ENCODE measurements around the gene LTO1.

Gene LTO1

GRCh38 chr11:69642549-69642912, 32.6 kb downstream of the LTO1 start:
- Histone ChIP-seq H3K9ac (ENCODE audit: low read length in 5 of 5) (peak overlapping the region in 4 of 5 donors; percentile 61 to 81 (median 72)), H3K27ac (ENCODE audit: low read depth, low read length) (peak overlapping the region; percentile 54), H3K36me3 (ENCODE audit: control insufficient read depth in 5 of 5, insufficient read depth in 5 of 5, low read length in 5 of 5) (peaks cover 0 to 34% (median 12%) of the 10 kb centered on the region in 5 donors), H3K4me3 (ENCODE audit: low read depth in 1 of 5, low read length in 5 of 5) (peak overlapping the region in 4 of 5 donors; percentile 76 to 93 (median 90)), H3K4me1 (ENCODE audit: control insufficient read depth in 5 of 5, insufficient read depth in 5 of 5, low read length in 5 of 5) (peaks cover 2 to 76% (median 67%) of the 10 kb centered on the region in 5 donors), H3K9me3 (ENCODE audit: control insufficient read depth in 5 of 5, low read length in 5 of 5) (no peaks in the 10 kb centered on the region), H3K27me3 (ENCODE audit: control insufficient read depth in 5 of 5, insufficient read depth in 4 of 5, low read length in 5 of 5) (peaks cover 0 to 12% (median 0%) of the 10 kb centered on the region in 5 donors)

DNA sequence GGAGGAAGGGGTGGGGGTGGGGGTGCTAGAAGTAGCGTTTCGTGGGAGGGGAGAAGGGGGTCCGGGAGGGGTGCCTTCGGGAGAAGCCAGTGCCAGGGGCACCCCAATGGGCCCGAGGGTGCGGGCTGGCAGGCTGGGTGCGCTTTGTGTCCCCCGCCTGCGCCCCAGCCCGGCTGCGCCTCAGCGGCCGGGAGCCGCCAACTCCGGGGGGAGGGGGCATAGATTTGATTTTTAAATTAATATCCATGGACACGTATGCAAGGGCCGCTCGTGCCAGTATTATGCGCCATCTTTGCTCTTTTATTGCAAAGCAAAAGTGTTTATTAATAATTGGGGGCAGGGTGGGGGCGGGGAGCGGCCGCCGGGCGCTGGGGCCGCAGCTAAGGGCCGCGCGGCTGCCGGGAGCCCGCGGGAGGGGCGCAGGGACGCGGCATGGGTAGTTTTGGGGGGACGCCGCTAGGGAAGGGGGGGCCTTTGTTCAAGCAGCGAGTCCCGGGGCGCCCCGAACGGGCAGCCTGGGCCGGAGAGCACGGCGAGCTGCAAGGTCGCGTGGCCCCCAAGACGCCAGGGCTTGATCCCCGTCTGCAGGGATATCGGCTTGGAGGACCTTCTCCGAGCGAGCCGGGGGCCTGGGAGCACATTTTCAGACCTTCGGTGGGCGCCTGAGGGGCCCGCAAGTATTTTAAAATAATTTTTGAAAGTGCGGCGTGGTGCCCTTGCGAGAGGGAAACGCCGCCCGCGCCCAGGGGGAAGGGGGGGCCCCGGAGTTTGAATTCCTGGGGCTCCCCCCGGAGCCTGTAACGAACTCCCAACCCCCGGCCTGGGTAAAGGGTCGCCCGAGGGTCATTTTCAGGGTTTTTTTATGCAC, 33.2 kb downstream of the LTO1 start:
- H3K27ac ChIP-seq (ENCODE audit: low read depth, low read length) = peak overlapping the region; percentile 62
- H3K27me3 ChIP-seq (ENCODE audit: control insufficient read depth in 5 of 5, insufficient read depth in 4 of 5, low read length in 5 of 5) = peaks cover 0 to 17% (median 0%) of the 10 kb centered on the region in 5 donors
- H3K4me1 ChIP-seq (ENCODE audit: control insufficient read depth in 5 of 5, insufficient read depth in 5 of 5, low read length in 5 of 5) = peaks cover 2 to 76% (median 67%) of the 10 kb centered on the region in 5 donors
- peak overlapping the region in 4 of 5 donors; percentile 61 to 81 (median 72) for H3K9ac ChIP-seq (ENCODE audit: low read length in 5 of 5)
- no peaks in the 10 kb centered on the region for H3K9me3 ChIP-seq (ENCODE audit: control insufficient read depth in 5 of 5, low read length in 5 of 5)
- H3K4me3 ChIP-seq (ENCODE audit: low read depth in 1 of 5, low read length in 5 of 5) = peak overlapping the region; percentile 75 to 93 (median 88)
- peaks cover 0 to 28% (median 9%) of the 10 kb centered on the region in 5 donors for H3K36me3 ChIP-seq (ENCODE audit: control insufficient read depth in 5 of 5, insufficient read depth in 5 of 5, low read length in 5 of 5)

GRCh38 chr11:69640995-69641581, 34.1 kb downstream of the LTO1 start, which contains the start of gene CCND1:
Gene CCND1 (plus strand): TSS chr11:69641156. CDS start chr11:69641314, 158 bp downstream.
- Histone ChIP-seq H3K4me1 (ENCODE audit: control insufficient read depth in 5 of 5, insufficient read depth in 5 of 5, low read length in 5 of 5) (peaks cover 2 to 80% (median 68%) of the 10 kb centered on the region in 5 donors), H3K9me3 (ENCODE audit: control insufficient read depth in 5 of 5, low read length in 5 of 5) (no peaks in the 10 kb centered on the region), H3K36me3 (ENCODE audit: control insufficient read depth in 5 of 5, insufficient read depth in 5 of 5, low read length in 5 of 5) (peaks cover 0 to 22% (median 9%) of the 10 kb centered on the region in 5 donors), H3K4me3 (ENCODE audit: low read depth in 1 of 5, low read length in 5 of 5) (peak within 1 kb of the TSS; percentile 75 to 93 (median 88)), H3K27ac (ENCODE audit: low read depth, low read length) (peak within 1 kb of the TSS; percentile 62), H3K27me3 (ENCODE audit: control insufficient read depth in 5 of 5, insufficient read depth in 4 of 5, low read length in 5 of 5) (peaks cover 0 to 19% (median 0%) of the 10 kb centered on the region in 5 donors), H3K9ac (ENCODE audit: low read length in 5 of 5) (peak within 1 kb of the TSS in 4 of 5 donors; percentile 64 to 81 (median 72))

GRCh38 chr11:69640260-69640994, 34.7 kb downstream of the LTO1 start:
- Histone ChIP-seq H3K36me3 (ENCODE audit: control insufficient read depth in 5 of 5, insufficient read depth in 5 of 5, low read length in 5 of 5) (peaks cover 0 to 16% (median 5%) of the 10 kb centered on the region in 5 donors), H3K4me1 (ENCODE audit: control insufficient read depth in 5 of 5, insufficient read depth in 5 of 5, low read length in 5 of 5) (peaks cover 2 to 82% (median 70%) of the 10 kb centered on the region in 5 donors), H3K9ac (ENCODE audit: low read length in 5 of 5) (peak overlapping the region in 2 of 5 donors; percentile 10 to 47), H3K27me3 (ENCODE audit: control insufficient read depth in 5 of 5, insufficient read depth in 4 of 5, low read length in 5 of 5) (peaks cover 0 to 19% (median 0%) of the 10 kb centered on the region in 5 donors), H3K4me3 (ENCODE audit: low read depth in 1 of 5, low read length in 5 of 5) (peak overlapping the region; percentile 54 to 92 (median 76)), H3K9me3 (ENCODE audit: control insufficient read depth in 5 of 5, low read length in 5 of 5) (no peaks in the 10 kb centered on the region), H3K27ac (ENCODE audit: low read depth, low read length) (no peak overlapping the region)

DNA sequence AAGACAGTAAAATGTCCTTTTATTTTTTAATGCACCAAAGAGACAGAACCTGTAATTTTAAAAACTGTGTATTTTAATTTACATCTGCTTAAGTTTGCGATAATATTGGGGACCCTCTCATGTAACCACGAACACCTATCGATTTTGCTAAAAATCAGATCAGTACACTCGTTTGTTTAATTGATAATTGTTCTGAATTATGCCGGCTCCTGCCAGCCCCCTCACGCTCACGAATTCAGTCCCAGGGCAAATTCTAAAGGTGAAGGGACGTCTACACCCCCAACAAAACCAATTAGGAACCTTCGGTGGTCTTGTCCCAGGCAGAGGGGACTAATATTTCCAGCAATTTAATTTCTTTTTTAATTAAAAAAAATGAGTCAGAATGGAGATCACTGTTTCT, 35.3 kb downstream of the LTO1 start:
- Histone ChIP-seq H3K36me3 (ENCODE audit: control insufficient read depth in 5 of 5, insufficient read depth in 5 of 5, low read length in 5 of 5) (peaks cover 0 to 11% (median 2%) of the 10 kb centered on the region in 5 donors), H3K4me3 (ENCODE audit: low read depth in 1 of 5, low read length in 5 of 5) (peak overlapping the region in 3 of 5 donors; percentile 54 to 92 (median 88)), H3K9me3 (ENCODE audit: control insufficient read depth in 5 of 5, low read length in 5 of 5) (no peaks in the 10 kb centered on the region), H3K9ac (ENCODE audit: low read length in 5 of 5) (peak overlapping the region in 1 of 5 donors; percentile 10), H3K27ac (ENCODE audit: low read depth, low read length) (no peak overlapping the region), H3K4me1 (ENCODE audit: control insufficient read depth in 5 of 5, insufficient read depth in 5 of 5, low read length in 5 of 5) (peaks cover 2 to 77% (median 64%) of the 10 kb centered on the region in 5 donors), H3K27me3 (ENCODE audit: control insufficient read depth in 5 of 5, insufficient read depth in 4 of 5, low read length in 5 of 5) (peaks cover 0 to 19% (median 0%) of the 10 kb centered on the region in 5 donors)

- Histone ChIP-seq H3K27ac (ENCODE audit: low read depth, low read length) (peak overlapping the region; percentile 37), H3K4me1 (ENCODE audit: control insufficient read depth in 5 of 5, insufficient read depth in 5 of 5, low read length in 5 of 5) (peaks cover 2 to 70% (median 56%) of the 10 kb centered on the region in 5 donors), H3K36me3 (ENCODE audit: control insufficient read depth in 5 of 5, insufficient read depth in 5 of 5, low read length in 5 of 5) (peaks cover 0 to 4% (median 2%) of the 10 kb centered on the region in 5 donors), H3K27me3 (ENCODE audit: control insufficient read depth in 5 of 5, insufficient read depth in 4 of 5, low read length in 5 of 5) (peaks cover 0 to 19% (median 0%) of the 10 kb centered on the region in 5 donors), H3K9ac (ENCODE audit: low read length in 5 of 5) (peak overlapping the region in 1 of 5 donors; percentile 45), H3K4me3 (ENCODE audit: low read depth in 1 of 5, low read length in 5 of 5) (peak overlapping the region in 4 of 5 donors; percentile 49 to 69 (median 63)), H3K9me3 (ENCODE audit: control insufficient read depth in 5 of 5, low read length in 5 of 5) (no peaks in the 10 kb centered on the region)
Measured at GRCh38 chr11:69638941-69639681, 36.0 kb downstream of the LTO1 start.

DNA sequence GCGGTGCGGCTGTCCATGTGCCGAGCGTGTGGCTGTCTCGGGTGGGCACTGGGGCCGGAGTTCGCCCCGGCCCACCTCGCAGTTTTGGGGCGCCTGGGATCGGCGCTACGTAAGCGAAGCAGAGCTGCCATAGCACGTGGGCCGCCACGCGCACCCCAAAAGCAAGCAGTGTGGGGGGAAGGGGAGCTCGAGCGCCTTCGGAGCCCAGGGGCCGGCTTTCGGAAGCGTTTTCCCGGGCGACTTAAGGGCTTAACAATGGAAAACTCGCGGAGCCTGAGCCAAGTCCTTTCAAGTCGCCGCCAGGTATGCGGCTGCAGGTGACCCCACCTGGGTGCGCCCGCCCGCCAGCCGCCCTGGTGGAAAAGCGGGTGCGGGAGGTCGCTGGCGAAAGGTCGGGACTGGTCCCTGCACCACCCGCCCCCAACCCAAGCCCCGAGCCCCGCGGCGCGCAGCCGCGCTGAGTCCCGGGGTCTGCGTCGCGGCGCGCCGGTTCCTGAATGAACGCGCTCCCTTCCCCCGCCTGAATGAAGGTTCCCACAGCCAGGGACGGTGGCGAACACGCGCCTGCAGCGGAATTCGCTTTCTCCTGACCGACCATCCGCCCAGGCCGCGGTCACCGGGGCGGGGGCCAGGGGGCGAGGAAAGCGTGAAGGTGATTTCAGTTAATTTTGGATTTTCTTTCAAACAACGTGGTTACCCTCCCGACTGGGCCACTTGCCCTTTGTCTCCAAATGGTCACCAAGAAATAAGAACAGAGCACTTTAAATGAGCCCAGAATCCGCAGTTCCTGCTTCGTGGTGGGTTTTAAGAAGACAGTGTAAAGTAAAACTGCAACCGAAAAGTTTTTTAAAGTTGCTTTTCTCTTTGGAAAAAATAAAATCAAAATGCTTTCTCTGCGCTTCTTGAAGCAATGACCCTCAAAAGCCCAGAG, 36.9 kb downstream of the LTO1 start:
- H3K36me3 ChIP-seq (ENCODE audit: control insufficient read depth in 5 of 5, insufficient read depth in 5 of 5, low read length in 5 of 5) = no peaks in the 10 kb centered on the region
- H3K9ac ChIP-seq (ENCODE audit: low read length in 5 of 5) = peak overlapping the region in 3 of 5 donors; percentile 40 to 51 (median 47)
- no peaks in the 10 kb centered on the region for H3K9me3 ChIP-seq (ENCODE audit: control insufficient read depth in 5 of 5, low read length in 5 of 5)
- peaks cover 0 to 62% (median 49%) of the 10 kb centered on the region in 5 donors for H3K4me1 ChIP-seq (ENCODE audit: control insufficient read depth in 5 of 5, insufficient read depth in 5 of 5, low read length in 5 of 5)
- H3K27ac ChIP-seq (ENCODE audit: low read depth, low read length) = peak overlapping the region; percentile 37
- peak overlapping the region; percentile 49 to 69 (median 61) for H3K4me3 ChIP-seq (ENCODE audit: low read depth in 1 of 5, low read length in 5 of 5)
- peaks cover 0 to 19% (median 0%) of the 10 kb centered on the region in 5 donors for H3K27me3 ChIP-seq (ENCODE audit: control insufficient read depth in 5 of 5, insufficient read depth in 4 of 5, low read length in 5 of 5)

DNA sequence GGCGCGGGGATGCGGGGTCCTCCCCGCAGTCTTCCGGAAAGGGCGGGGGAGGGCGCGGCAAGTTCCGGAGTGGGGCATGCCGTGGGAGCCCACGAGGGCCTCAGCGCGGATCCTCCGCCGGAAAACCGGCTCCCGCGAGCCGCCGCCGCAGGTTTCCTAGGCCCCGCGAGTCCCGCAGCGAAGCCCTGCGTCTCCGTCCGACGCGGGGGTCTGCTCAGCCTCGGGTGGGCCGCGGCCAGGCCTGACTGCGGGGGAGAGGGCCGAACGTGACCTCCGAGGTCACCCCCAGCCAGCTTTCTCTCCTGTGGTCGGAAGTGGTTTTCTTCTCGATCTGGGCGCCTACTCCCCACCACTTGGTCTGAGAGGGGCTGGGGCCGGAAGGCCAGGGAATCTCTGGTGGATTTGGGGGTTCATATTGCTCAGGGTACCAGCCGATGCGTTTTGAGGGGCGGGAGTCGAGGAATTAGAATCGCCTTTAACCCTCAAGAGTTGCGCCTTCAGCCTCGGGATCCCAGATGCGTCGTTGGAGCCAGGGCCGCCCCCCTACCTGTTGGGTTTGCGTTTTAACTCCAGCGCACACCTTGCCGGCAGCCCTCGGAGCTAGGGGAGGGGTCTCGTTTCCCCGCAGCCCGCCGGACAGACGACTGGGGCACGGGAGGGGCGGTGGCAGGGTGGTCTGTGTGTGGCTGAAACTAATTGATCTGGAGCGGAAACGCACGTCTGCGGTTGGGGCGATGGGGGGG, 37.8 kb downstream of the LTO1 start:
- H3K36me3 ChIP-seq (ENCODE audit: control insufficient read depth in 5 of 5, insufficient read depth in 5 of 5, low read length in 5 of 5) = no peaks in the 10 kb centered on the region
- H3K9ac ChIP-seq (ENCODE audit: low read length in 5 of 5) = peak overlapping the region in 3 of 5 donors; percentile 12 to 64 (median 14)
- H3K27ac ChIP-seq (ENCODE audit: low read depth, low read length) = peak overlapping the region; percentile 16
- no peaks in the 10 kb centered on the region for H3K9me3 ChIP-seq (ENCODE audit: control insufficient read depth in 5 of 5, low read length in 5 of 5)
- peaks cover 0 to 59% (median 49%) of the 10 kb centered on the region in 5 donors for H3K4me1 ChIP-seq (ENCODE audit: control insufficient read depth in 5 of 5, insufficient read depth in 5 of 5, low read length in 5 of 5)
- peaks cover 0 to 19% (median 0%) of the 10 kb centered on the region in 5 donors for H3K27me3 ChIP-seq (ENCODE audit: control insufficient read depth in 5 of 5, insufficient read depth in 4 of 5, low read length in 5 of 5)
- H3K4me3 ChIP-seq (ENCODE audit: low read depth in 1 of 5, low read length in 5 of 5) = peak overlapping the region; percentile 49 to 69 (median 61)

Data from subcutaneous abdominal adipose tissue (tissue), 5 donors.